NCI-H1694 (cell line): ENCODE results near the gene ANKRD11.
"Not testable (repeated sequence)": the region's sequence is repeated elsewhere in the genome, so short reads cannot be mapped to it uniquely, and the experiment has no call there.

Experiments used
- DNase-seq: peaks from one replicate; lab custom pipeline; 2025; lab: John Stamatoyannopoulos, UW

Gene ANKRD11

GRCh38 chr16:89478576-89479221 is 11.7 kb downstream of the ANKRD11 start:
- DNase-seq: no peak

GRCh38 chr16:89476811-89477261 is 13.5 kb downstream of the ANKRD11 start:
- no peak for DNase-seq

- DNase-seq: no peak
These were observed 14.0 kb downstream of the ANKRD11 start for GRCh38 chr16:89476379-89476778.

- DNase-seq: no peak
These were observed 15.2 kb downstream of the ANKRD11 start for GRCh38 chr16:89475144-89475543.

- no peak for DNase-seq
These were observed 16.5 kb downstream of the ANKRD11 start for GRCh38 chr16:89473791-89474414.

GRCh38 chr16:89473136-89473712 is 17.1 kb downstream of the ANKRD11 start:
- DNase-seq: no peak

- no peak for DNase-seq
These were observed 17.7 kb downstream of the ANKRD11 start for GRCh38 chr16:89472711-89473075.

- no peak for DNase-seq
These were observed 23.0 kb downstream of the ANKRD11 start for GRCh38 chr16:89467382-89467781.

GRCh38 chr16:89466920-89467319 is 23.4 kb downstream of the ANKRD11 start:
- DNase-seq: no peak

- not testable (repeated sequence) for DNase-seq
These were observed 27.0 kb downstream of the ANKRD11 start for GRCh38 chr16:89463312-89463711.

GRCh38 chr16:89462639-89463038 is 27.7 kb downstream of the ANKRD11 start:
- not testable (repeated sequence) for DNase-seq

- DNase-seq: not testable (repeated sequence)
These were observed 28.5 kb downstream of the ANKRD11 start for GRCh38 chr16:89461890-89462289.

GRCh38 chr16:89460556-89460955 is 29.8 kb downstream of the ANKRD11 start:
- DNase-seq: no peak

GRCh38 chr16:89458967-89459366 is 31.4 kb downstream of the ANKRD11 start:
- DNase-seq: no peak

- DNase-seq: no peak
These were observed 31.8 kb downstream of the ANKRD11 start for GRCh38 chr16:89458551-89458950.

- no peak for DNase-seq
These were observed 33.9 kb downstream of the ANKRD11 start for GRCh38 chr16:89456419-89456959.

- DNase-seq: no peak
These were observed 34.7 kb downstream of the ANKRD11 start for GRCh38 chr16:89455692-89456091.

GRCh38 chr16:89455178-89455577 is 35.2 kb downstream of the ANKRD11 start:
- no peak for DNase-seq

GRCh38 chr16:89454378-89455125 is 35.8 kb downstream of the ANKRD11 start:
- DNase-seq: not testable (repeated sequence)

GRCh38 chr16:89453501-89454321 is 36.6 kb downstream of the ANKRD11 start:
- DNase-seq: no peak

GRCh38 chr16:89452925-89453324 is 37.4 kb downstream of the ANKRD11 start:
- DNase-seq: no peak

- no peak for DNase-seq
These were observed 38.1 kb downstream of the ANKRD11 start for GRCh38 chr16:89452241-89452640.
